ENCODE data around the gene ABCG2.

DNA sequence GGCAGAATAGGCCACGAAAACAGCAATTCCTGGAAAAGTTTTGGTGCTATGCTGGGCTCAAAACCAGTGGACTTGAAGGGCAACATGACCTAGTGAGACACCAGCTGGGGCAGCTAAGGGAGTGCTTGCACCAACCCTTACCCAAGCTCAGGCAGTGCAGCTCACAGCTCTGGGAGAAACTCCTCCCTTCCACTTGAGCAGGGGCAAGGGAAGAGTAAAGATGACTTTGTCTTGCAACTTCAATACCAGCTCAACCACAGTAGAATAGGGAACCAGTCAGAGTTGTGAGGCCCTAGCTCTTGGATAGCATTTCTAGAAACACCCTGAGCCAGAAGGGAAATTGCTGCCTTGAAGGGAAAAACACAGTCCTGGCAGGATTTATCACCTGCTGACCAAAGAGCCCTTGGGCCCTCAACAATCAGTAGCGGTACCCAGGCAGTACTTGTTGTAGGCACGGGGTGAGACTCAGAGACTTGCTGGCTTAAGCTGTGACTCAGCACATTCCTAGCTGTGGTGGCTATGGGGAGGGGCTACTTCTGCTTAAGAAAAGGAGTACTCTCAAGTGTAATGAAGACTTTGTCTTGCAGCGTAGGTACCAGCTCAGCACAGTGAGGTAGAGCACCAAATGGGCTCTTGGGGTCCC is 19.7 kb upstream of the ABCG2 start:
- no peak for TF ChIP-seq EZH2phosphoT487 (IDR thresholded peaks at IDR 0.05; ENCODE audit: low read depth)
- TF ChIP-seq, protein P1, sequence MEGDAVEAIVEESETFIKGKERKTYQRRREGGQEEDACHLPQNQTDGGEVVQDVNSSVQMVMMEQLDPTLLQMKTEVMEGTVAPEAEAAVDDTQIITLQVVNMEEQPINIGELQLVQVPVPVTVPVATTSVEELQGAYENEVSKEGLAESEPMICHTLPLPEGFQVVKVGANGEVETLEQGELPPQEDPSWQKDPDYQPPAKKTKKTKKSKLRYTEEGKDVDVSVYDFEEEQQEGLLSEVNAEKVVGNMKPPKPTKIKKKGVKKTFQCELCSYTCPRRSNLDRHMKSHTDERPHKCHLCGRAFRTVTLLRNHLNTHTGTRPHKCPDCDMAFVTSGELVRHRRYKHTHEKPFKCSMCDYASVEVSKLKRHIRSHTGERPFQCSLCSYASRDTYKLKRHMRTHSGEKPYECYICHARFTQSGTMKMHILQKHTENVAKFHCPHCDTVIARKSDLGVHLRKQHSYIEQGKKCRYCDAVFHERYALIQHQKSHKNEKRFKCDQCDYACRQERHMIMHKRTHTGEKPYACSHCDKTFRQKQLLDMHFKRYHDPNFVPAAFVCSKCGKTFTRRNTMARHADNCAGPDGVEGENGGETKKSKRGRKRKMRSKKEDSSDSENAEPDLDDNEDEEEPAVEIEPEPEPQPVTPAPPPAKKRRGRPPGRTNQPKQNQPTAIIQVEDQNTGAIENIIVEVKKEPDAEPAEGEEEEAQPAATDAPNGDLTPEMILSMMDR (IDR thresholded peaks at IDR 0.05; ENCODE audit: low read depth, low read length): no peak

All from OCI-LY3 (cell line).